Peyer's patch (tissue), 4 donors: ENCODE results near the gene CCDC134.

ENCODE experiments used
- POLR2A ChIP-seq, 2 donors: fragments of 450-650 bp; IDR thresholded peaks; one replicate each; pipeline ENCODE4 v1.5.1; 2017; ENCODE audit warnings: antibody characterized with exemption in 2 of 2, mild to moderate bottlenecking in 2 of 2, moderate library complexity in 2 of 2
- TF ChIP-seq, protein P1 (sequence below), 6 experiments: fragments of 450-650 bp in 4 of 6; fragments of 200-600 bp in 2 of 6; sonication (generic) in 1 of 6; IDR thresholded peaks; one replicate each; pipeline ENCODE4 v1.5.1; 2017 to 2019; ENCODE audit warnings: antibody characterized with exemption in 6 of 6, mild to moderate bottlenecking in 3 of 6, moderate library complexity in 1 of 6

GRCh38 chr22:41805639-41806038, 5.2 kb downstream of the CCDC134 start:
- no peak for TF ChIP-seq POLR2A (IDR thresholded peaks at IDR 0.05)
- TF ChIP-seq, protein P1, sequence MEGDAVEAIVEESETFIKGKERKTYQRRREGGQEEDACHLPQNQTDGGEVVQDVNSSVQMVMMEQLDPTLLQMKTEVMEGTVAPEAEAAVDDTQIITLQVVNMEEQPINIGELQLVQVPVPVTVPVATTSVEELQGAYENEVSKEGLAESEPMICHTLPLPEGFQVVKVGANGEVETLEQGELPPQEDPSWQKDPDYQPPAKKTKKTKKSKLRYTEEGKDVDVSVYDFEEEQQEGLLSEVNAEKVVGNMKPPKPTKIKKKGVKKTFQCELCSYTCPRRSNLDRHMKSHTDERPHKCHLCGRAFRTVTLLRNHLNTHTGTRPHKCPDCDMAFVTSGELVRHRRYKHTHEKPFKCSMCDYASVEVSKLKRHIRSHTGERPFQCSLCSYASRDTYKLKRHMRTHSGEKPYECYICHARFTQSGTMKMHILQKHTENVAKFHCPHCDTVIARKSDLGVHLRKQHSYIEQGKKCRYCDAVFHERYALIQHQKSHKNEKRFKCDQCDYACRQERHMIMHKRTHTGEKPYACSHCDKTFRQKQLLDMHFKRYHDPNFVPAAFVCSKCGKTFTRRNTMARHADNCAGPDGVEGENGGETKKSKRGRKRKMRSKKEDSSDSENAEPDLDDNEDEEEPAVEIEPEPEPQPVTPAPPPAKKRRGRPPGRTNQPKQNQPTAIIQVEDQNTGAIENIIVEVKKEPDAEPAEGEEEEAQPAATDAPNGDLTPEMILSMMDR (IDR thresholded peaks at IDR 0.05), result no peak
